HG03520 (cell line): ENCODE data around the gene LRRC1.

Experiments used
- ATAC-seq: cut with Tn5 transposase; IDR thresholded peaks from one replicate; pipeline ENCODE4 v1.9.1; 2021; ENCODE audit warnings: mild to moderate bottlenecking, moderate library complexity; ENCODE audit not compliant: unreplicated experiment

Gene LRRC1

GRCh38 chr6:53845280-53846195, 50.7 kb downstream of the LRRC1 start:
- ATAC-seq, result no peak

- no peak for ATAC-seq
Measured at GRCh38 chr6:53846250-53846649, 51.4 kb downstream of the LRRC1 start.

- ATAC-seq, result no peak
Measured at GRCh38 chr6:53847796-53848314, 53.0 kb downstream of the LRRC1 start.

DNA sequence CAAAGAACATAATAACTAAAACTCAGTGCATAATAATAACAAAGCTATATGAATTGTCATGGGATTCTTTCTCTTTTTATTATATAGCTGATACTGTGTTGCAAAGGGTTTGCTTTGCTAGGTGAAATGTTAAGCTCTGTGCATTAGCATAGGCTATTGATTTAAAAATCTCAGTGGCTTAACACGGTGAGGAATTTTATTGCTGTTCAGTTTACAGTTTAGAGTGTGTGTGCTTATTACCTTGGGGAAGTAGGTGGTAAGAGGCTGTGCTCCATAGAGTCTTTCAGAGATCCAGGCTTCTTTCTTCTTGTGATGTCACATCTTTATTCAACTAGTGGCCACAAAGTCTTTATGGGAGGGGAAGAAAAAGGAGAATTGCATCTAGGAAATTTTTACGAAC, 55.7 kb downstream of the LRRC1 start:
- no peak for ATAC-seq

GRCh38 chr6:53851561-53851960, 56.8 kb downstream of the LRRC1 start:
- ATAC-seq, result no peak

- no peak for ATAC-seq
Measured at GRCh38 chr6:53852805-53853204, 58.0 kb downstream of the LRRC1 start.

GRCh38 chr6:53854843-53855567, 60.2 kb downstream of the LRRC1 start:
- ATAC-seq, result peak; percentile 88

- ATAC-seq, result no peak
Measured at GRCh38 chr6:53855940-53856339, 61.1 kb downstream of the LRRC1 start.

DNA sequence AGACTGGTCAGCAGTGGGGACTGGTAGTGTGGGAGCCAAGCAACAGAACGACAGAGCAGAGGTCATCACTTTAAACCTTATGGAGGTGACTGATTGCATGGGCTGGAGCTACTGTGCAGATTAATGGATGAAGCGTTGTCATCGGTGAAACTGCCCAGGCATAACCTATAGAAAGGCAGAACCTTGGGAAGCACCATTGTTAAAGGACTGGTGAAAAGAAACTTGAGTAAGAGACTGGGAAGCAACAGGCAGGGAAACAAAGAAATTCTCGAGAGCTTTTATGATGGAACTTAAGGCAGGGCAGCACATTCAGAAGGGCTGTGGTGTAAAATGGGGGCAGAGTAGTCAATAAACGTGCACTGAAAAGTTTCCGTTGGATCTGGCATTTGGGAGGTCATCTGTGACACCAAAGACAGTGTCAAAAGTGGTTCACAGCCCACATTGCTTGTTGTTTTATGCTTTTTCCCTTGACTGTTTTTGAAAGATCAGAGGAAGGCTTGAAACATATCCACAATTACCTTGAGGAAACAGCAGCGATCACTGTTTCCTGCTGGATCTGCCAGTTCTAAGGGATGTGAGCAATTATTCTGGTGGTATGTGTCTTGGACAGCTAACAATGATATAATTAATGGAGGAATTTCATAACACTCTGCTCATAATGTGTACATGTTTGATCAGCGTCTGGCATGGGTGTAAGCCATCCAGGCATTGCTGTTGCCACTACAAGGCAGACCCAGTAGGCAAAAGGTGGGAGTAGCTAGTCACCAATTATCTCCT, 62.7 kb downstream of the LRRC1 start:
- no peak for ATAC-seq

DNA sequence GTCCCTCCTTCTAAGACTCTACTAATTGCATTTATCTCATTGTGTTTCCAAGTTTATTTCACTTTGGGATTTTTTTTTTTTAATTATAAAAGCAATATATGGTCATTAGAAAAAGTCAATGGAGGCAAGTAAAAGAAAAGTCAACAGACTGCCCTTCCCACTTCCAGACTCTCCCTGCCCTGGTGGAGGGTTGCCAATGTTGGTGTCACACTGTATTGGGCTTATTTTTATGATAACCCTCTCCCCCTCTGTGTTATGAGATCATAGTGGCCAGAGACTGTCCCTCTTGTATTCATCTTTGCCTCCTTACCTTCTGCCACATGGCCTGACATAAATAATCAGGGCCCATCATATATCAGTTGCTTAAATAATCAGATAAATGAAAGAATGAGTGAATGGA, 63.4 kb downstream of the LRRC1 start:
- no peak for ATAC-seq

GRCh38 chr6:53858913-53859312, 64.1 kb downstream of the LRRC1 start:
- no peak for ATAC-seq

DNA sequence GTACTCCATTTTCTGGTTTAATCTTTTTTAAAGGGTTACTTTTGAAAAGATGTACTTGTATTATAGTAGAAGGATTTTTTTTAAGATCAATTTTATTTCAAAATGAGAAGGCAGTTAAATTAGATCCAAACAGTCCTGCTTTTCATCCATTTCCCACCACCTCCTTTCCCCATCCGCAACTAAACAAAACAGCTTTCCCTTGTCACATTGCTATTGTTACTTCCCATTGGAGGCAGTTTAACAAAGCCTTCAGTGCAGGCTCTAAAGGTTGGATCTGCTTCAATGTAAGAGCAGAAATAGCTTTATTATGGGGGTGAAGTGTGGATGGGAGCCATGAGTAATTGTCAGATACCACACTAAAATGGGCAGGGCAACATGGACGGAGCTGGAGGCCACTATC, 65.7 kb downstream of the LRRC1 start:
- ATAC-seq, result no peak

DNA sequence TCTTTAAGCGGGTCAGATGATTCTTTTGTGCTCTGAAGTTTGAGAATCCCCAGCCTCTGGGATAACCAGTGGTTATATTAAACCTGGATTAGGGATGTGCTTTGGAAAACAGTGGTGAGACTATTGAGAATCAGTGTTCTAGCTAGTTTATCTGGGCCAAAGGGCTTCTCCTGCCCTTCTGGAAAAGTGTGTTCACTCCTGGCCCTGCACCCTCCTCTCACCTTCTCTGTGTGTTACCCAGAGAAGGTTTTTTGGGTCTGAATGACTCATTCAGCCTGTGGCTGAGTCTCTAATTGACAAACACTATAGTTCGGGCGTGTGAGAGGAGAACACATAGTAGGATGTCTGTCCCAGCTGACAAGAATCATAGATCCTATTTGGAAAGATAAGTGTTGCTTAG, 66.7 kb downstream of the LRRC1 start:
- ATAC-seq, result no peak

- no peak for ATAC-seq
Measured at GRCh38 chr6:53862662-53863462, 68.1 kb downstream of the LRRC1 start.

DNA sequence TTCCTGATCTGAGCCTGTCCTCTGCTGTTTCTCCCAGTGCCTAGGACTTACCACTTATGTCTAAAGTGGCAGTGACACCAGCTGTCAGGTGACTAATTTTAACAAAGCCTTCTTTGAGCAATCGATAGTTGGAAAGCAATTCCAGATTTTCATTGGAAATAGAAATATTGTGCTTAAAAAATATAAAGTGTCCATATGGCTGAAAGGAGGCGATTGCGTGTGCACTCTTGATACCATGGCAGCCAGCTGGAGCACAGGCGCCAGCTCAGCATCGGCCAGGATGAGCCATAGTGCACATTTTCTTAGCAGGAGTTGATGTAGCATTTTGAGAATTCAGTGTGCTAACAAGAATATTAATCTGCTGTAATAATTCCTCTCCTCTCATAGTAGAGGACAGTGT, 70.0 kb downstream of the LRRC1 start:
- ATAC-seq, result no peak

- no peak for ATAC-seq
Measured at GRCh38 chr6:53866226-53866625, 71.4 kb downstream of the LRRC1 start.

DNA sequence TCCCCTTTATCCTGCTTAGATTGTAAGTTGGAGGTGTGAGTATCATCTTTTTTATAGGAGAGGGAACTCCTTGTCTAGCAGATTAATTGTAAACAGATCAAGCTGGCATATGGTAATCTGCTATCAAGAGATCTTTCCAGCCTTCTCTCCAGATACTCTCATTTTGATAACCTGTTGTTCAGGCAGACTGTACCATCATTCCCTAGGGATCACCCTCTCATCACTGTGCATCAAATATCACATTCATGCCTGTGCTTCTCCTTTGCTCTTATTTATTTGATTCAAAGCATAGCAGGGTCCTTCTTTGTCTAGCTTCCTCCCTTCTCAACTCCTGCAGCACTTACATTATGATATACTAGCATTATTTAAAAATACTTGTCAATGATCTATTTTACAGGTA, 73.8 kb downstream of the LRRC1 start:
- no peak for ATAC-seq

DNA sequence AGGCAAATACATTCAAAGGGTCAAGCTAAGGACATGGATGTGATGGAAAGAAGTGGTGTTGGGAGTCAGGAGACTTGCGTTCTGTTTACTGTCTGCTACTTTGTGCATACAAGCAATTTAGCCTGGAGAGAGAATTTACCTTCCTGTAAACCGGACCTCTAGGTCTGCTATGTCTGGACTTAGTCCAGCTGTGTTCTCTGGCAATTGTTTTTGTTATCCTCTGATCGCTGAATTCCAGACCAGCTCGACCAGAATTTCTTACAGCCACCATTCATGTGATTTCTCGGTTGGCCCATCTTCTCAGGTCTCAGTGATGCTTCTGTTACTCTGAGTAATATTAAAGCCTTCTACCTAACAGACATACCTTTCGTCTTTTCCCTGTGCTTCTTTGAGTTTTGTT, 75.2 kb downstream of the LRRC1 start:
- no peak for ATAC-seq

DNA sequence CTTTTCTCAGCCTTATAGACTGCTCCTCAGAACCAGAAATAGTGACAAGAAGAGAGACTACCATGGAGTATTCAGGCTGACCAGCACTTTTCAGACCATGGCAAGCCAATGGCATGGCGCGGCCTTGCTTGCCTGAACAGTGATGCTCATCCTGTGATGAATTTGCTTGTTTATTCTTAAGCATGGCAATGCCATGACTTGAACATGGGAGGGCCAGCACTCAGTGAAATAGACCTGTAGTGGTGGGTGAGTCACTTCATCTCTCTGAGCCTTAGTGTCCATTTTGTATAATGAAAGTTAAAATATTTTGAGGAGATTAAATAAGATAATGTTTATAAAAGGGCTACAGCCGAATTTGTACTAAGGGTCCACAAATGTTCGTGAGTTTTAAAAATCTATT, 79.1 kb downstream of the LRRC1 start:
- ATAC-seq, result no peak

DNA sequence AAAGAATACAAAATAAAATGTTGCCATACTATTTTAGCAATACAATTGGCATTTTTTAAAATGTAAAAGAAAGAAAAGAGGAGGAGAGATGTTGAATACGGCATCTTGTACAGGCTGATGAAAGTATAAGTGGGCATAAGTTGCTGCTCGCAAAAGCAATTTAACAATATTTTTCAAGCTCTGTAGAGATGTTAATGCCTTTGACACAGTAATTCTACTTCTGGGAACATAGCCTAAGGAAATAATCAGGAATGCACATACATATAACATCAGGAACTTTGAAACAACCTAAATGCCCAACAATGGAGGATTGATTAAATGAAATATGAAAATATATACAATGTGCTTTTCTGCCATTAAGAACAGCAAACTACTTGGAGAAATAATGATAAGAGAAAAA, 80.2 kb downstream of the LRRC1 start:
- no peak for ATAC-seq
